Coronary artery (tissue), 2 donors: Measurements from ENCODE around the gene GOLGB1.
"Not testable (repeated sequence)": the region's sequence is repeated elsewhere in the genome, so short reads cannot be mapped to it uniquely, and the experiment has no call there.

ENCODE experiments used
- DNase-seq: peaks from one replicate; pipeline ENCODE4 v3.0.0-alpha.2; 2017; ENCODE audit warnings: low spot score
- H3K27ac ChIP-seq, 2 donors: fragments of 200-600 bp; sonication (generic); one replicate each; pipeline ENCODE4 v1.5.1; 2016 to 2019
- H3K4me3 ChIP-seq: fragments of 200-600 bp; sonication (generic); 2 replicates; pipeline ENCODE4 v1.5.1; 2016; ENCODE audit warnings: mild to moderate bottlenecking, moderate library complexity
- TF ChIP-seq, protein P1 (sequence below): fragments of 200-600 bp; sonication (generic); IDR thresholded peaks from one replicate; pipeline ENCODE4 v1.5.1; 2019; ENCODE audit warnings: antibody characterized with exemption

The GOLGB1 gene, protein sequence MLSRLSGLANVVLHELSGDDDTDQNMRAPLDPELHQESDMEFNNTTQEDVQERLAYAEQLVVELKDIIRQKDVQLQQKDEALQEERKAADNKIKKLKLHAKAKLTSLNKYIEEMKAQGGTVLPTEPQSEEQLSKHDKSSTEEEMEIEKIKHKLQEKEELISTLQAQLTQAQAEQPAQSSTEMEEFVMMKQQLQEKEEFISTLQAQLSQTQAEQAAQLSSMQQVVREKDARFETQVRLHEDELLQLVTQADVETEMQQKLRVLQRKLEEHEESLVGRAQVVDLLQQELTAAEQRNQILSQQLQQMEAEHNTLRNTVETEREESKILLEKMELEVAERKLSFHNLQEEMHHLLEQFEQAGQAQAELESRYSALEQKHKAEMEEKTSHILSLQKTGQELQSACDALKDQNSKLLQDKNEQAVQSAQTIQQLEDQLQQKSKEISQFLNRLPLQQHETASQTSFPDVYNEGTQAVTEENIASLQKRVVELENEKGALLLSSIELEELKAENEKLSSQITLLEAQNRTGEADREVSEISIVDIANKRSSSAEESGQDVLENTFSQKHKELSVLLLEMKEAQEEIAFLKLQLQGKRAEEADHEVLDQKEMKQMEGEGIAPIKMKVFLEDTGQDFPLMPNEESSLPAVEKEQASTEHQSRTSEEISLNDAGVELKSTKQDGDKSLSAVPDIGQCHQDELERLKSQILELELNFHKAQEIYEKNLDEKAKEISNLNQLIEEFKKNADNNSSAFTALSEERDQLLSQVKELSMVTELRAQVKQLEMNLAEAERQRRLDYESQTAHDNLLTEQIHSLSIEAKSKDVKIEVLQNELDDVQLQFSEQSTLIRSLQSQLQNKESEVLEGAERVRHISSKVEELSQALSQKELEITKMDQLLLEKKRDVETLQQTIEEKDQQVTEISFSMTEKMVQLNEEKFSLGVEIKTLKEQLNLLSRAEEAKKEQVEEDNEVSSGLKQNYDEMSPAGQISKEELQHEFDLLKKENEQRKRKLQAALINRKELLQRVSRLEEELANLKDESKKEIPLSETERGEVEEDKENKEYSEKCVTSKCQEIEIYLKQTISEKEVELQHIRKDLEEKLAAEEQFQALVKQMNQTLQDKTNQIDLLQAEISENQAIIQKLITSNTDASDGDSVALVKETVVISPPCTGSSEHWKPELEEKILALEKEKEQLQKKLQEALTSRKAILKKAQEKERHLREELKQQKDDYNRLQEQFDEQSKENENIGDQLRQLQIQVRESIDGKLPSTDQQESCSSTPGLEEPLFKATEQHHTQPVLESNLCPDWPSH (N-terminal part only)

DNA sequence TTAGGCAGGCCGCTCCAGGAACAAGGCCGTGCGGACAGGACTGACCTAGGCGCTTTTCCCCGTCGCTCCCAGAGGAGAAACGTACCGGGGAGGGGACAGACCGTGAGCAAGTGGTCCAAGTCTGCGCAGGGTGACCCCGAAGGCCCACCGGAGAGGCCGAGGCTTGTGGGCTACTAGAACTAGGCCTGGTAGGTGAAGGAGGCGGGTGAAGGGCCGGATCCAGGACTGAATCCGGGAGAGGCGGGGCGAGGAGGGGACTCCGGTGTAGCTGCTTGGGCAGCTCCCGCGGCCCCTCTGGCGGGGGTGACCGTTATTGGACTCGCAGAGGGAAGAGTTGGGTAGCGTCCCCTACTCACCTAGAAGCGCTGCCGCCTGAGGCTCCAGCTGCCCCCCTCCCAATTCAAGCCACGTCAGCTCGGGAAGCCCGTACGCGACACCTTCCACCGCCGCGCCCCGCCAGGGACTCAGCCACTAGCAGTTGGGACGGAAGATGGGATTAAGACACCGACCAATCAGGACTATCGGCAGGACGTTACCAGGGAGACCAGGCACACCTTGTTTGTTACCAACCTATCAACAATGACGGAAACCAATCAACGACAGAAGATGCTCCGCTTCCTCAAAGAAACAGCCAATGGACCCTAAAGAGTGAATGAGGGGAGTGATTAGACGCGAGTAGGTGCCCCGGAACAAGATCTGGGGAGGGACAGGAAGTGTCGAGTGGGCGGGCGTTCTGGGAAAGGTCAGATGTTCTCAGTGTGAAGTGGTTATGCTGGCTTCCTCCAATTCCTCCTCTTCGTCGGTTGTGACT, at the start of gene GOLGB1:
Gene GOLGB1 (minus strand): TSS at position 466 of the 811 bp plus-strand sequence. CDS start 18,770 bp downstream, outside the sequence.
- DNase-seq = peak; percentile 98
- Histone ChIP-seq H3K27ac (peak within 1 kb of the TSS; percentile 91 to 96), H3K4me3 (peak within 1 kb of the TSS; percentile 91)
- TF ChIP-seq, protein P1, sequence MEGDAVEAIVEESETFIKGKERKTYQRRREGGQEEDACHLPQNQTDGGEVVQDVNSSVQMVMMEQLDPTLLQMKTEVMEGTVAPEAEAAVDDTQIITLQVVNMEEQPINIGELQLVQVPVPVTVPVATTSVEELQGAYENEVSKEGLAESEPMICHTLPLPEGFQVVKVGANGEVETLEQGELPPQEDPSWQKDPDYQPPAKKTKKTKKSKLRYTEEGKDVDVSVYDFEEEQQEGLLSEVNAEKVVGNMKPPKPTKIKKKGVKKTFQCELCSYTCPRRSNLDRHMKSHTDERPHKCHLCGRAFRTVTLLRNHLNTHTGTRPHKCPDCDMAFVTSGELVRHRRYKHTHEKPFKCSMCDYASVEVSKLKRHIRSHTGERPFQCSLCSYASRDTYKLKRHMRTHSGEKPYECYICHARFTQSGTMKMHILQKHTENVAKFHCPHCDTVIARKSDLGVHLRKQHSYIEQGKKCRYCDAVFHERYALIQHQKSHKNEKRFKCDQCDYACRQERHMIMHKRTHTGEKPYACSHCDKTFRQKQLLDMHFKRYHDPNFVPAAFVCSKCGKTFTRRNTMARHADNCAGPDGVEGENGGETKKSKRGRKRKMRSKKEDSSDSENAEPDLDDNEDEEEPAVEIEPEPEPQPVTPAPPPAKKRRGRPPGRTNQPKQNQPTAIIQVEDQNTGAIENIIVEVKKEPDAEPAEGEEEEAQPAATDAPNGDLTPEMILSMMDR = no peak

DNA sequence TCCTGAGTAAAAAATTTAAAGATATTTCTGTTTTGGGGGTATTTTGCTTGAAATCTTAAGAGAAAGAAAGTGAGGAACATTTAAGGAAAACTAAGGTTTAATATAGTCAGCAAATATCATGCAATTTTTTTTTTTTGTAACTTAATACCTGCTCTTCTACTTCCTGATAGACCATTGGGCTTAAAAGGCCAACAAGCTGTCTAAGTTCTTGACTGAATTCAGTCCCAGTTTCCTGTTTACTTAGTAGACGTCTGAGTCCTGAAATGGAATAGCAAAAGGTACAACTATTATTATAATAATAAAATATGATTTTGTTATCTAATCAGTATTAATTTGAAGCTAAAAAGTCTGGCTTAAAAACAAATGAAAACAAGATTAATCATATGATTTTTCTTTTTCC, 47.4 kb upstream of the GOLGB1 start:
- Histone ChIP-seq H3K27ac (no peak overlapping the region), H3K4me3 (no peak overlapping the region)
- TF ChIP-seq, protein P1 = no peak
- DNase-seq = no peak

DNA sequence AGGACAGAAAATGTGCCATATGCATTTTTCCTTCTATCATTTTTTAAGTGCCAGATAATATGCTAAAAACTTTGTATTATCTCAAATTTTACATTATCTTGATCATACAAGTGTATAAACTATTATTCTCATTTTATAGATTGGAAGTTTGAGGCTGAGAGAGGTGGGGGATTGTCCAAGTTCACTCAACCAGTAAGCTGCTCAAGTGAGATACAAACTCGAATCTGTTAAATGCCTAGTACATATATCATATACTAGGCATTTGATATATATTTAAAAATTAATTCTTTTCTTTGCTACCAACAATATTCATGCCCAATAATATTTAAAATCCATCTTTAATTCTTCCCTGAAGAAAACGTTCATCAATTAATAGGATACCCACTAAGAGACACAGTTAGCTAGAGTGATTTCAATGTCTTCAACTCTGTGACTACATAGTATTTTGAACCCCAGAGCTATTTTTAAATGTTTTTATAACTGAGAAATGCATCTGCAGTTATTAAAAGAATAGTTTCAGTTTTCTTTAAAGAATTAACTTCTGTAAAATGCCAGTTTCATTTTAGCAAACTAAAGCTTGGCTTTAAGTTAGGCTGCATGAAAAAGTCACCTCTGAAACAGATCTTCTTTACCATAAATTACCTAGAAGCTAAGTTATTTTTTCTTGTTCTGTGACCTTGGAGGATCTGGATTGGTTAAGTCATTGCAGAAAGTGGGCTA, 44.9 kb upstream of the GOLGB1 start:
- no peak overlapping the region for H3K27ac ChIP-seq
- no peak for DNase-seq
- TF ChIP-seq, protein P1 = no peak
- no peak overlapping the region for H3K4me3 ChIP-seq

DNA sequence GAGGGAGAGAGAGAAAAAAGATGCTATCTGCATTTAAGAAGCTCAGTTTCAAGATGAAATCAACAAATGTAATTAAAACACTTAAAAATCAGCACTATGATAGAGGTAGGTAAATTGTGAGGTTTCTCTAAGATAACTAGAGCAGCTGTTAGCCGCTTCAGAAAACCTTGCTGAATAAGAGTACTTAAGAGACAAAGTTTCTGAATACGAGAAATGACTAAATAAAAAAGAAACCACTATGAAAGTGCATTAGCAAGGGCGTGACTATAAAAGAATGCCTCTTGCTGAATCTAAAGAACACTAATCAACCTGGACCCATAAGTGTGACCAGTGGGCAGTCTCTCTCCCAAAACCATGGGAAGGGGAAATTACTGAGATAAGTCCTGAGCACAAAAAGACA, 43.5 kb upstream of the GOLGB1 start:
- no peak for DNase-seq
- Histone ChIP-seq H3K4me3 (no peak overlapping the region), H3K27ac (no peak overlapping the region)
- TF ChIP-seq, protein P1 = no peak

DNA sequence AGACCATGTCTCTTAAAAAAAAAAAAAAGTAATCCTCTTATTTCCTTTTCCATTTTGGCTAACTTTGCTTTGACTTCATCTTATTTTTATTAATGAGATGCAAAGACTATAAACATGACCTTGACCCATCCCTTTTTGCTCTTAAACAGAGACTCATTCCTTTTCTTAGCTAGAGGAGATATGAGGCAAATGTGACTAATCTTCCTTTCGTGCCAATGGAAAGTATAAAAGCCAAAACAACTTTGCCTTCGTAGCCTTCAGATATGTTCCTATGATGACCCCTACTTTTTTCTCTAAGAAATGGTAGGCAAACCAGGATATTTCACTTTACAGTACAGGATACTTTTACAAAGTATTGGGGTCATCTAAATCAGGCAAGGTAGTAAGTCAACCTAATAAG, 36.9 kb upstream of the GOLGB1 start:
- H3K27ac ChIP-seq = no peak overlapping the region
- DNase-seq = no peak
- TF ChIP-seq, protein P1 = no peak
- no peak overlapping the region for H3K4me3 ChIP-seq

DNA sequence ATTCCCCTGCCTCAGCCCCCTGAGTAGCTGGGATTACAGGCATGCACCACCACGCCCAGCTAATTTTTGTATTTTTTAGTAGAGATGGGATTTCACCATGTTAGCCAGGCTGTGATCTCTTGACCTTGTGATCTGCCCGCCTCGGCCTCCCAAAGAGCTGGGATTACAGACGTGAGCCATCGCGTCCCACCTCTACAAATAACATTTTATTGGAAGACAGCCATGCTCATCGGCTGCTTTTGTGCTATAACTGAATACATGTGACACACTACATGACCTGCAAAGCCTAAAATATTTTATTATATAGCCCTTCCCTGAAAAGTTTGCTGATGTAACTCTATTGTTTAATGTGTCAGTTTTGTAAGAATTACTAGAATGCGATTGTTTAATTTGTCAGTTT, 33.2 kb upstream of the GOLGB1 start:
- not testable (repeated sequence) for H3K4me3 ChIP-seq, H3K27ac ChIP-seq, DNase-seq
